ENCODE results near the gene ULBP3. TPM values are rescaled to one million over a fixed set of nuclear protein-coding genes. Genes with fewer than 3 reads are reported as not detected.

ULBP3 gene
- total RNA-seq, 1 donor from 2014 or later, result 3.3 TPM

DNA sequence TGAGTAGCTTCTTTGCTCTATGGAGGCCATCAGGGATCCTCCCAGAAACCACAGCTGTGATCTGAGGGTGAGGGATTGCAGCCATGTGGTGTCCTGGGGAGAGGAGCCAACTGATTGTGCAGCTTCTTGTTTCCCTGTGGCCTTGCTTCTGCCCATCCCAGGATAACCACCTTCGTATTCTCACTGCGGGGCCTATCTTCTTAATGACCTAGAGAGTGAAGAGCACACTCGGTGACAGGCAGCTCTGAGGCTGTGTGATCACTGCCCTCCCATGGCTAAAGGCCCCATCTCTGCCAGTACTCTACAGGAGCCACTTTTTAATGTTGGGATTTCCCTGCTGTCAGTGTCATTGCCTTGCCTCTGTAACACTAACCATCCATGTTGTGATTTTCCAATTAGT, 38.3 kb downstream of the ULBP3 start:
- H3K27ac Mint-ChIP-seq (ENCODE audit: unreplicated experiment), result no peak overlapping the region
- TF ChIP-seq, protein P1, sequence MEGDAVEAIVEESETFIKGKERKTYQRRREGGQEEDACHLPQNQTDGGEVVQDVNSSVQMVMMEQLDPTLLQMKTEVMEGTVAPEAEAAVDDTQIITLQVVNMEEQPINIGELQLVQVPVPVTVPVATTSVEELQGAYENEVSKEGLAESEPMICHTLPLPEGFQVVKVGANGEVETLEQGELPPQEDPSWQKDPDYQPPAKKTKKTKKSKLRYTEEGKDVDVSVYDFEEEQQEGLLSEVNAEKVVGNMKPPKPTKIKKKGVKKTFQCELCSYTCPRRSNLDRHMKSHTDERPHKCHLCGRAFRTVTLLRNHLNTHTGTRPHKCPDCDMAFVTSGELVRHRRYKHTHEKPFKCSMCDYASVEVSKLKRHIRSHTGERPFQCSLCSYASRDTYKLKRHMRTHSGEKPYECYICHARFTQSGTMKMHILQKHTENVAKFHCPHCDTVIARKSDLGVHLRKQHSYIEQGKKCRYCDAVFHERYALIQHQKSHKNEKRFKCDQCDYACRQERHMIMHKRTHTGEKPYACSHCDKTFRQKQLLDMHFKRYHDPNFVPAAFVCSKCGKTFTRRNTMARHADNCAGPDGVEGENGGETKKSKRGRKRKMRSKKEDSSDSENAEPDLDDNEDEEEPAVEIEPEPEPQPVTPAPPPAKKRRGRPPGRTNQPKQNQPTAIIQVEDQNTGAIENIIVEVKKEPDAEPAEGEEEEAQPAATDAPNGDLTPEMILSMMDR (IDR thresholded peaks at IDR 0.05), result no peak
- peaks cover 6% of the 10 kb centered on the region for H3K9me3 Mint-ChIP-seq (ENCODE audit: unreplicated experiment)
- DNase-seq (ENCODE audit: extremely low spot score, unreplicated experiment), result no peak
- peaks cover 81% of the 10 kb centered on the region for H3K27me3 Mint-ChIP-seq (ENCODE audit: unreplicated experiment)
- no peaks in the 10 kb centered on the region for H3K36me3 Mint-ChIP-seq (ENCODE audit: unreplicated experiment)
- no peaks in the 10 kb centered on the region for H3K4me1 Mint-ChIP-seq (ENCODE audit: unreplicated experiment)
- H3K4me3 Mint-ChIP-seq (ENCODE audit: unreplicated experiment), result no peak overlapping the region

DNA sequence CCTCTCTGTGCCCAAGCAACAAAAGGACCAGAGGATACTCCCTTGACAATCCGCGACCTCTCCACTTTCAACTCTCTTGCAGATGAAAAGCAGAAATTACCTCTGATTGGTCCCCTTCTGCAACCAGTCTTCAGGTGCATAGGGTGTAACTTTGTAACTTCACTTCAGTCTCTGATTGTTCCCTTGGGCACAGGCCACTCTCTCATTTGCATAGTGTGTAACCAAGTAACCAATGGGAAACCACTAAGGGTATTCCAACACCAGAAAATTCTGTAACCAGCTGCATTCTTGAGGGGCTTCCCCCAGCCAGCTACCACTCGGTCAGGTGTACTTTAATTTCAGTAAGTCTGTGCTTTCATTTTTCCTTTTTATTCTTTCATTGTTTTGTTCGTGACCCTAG, 39.2 kb downstream of the ULBP3 start:
- Mint-ChIP-seq H3K27ac (ENCODE audit: unreplicated experiment) (no peak overlapping the region), H3K27me3 (ENCODE audit: unreplicated experiment) (peaks cover 74% of the 10 kb centered on the region), H3K4me1 (ENCODE audit: unreplicated experiment) (no peaks in the 10 kb centered on the region), H3K4me3 (ENCODE audit: unreplicated experiment) (no peak overlapping the region), H3K9me3 (ENCODE audit: unreplicated experiment) (peaks cover 6% of the 10 kb centered on the region), H3K36me3 (ENCODE audit: unreplicated experiment) (no peaks in the 10 kb centered on the region)
- no peak for DNase-seq (ENCODE audit: extremely low spot score, unreplicated experiment)
- TF ChIP-seq, protein P1 (IDR thresholded peaks at IDR 0.05), result no peak

- Mint-ChIP-seq H3K9me3 (ENCODE audit: unreplicated experiment) (peaks cover 6% of the 10 kb centered on the region), H3K27ac (ENCODE audit: unreplicated experiment) (no peak overlapping the region), H3K27me3 (ENCODE audit: unreplicated experiment) (peaks cover 70% of the 10 kb centered on the region), H3K4me3 (ENCODE audit: unreplicated experiment) (no peak overlapping the region), H3K36me3 (ENCODE audit: unreplicated experiment) (no peaks in the 10 kb centered on the region), H3K4me1 (ENCODE audit: unreplicated experiment) (no peaks in the 10 kb centered on the region)
- TF ChIP-seq, protein P1 (IDR thresholded peaks at IDR 0.05), result no peak
- DNase-seq (ENCODE audit: extremely low spot score, unreplicated experiment), result no peak
Observed at GRCh38 chr6:150029276-150029675, 39.6 kb downstream of the ULBP3 start.

DNA sequence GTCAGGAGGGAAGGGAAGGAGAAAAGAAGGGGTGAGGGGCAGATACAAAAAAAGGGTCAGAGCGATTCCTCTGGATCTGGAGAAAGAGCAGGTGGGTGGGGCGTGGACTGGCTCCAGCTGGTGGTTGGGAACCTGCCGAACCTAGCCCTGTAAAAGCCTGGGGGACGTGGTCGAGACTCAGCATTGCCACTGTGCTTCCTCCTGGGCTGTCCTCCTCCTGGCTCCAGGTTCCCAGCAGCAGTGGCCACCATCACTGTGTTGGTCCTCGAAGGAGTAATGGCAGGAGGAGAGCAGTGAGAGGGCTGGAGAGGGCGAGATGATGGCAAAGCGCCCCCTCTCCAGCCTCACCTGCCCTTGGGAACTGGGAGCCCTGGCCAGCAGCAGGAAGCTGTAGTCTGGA, 40.1 kb downstream of the ULBP3 start:
- no peak overlapping the region for H3K4me3 Mint-ChIP-seq (ENCODE audit: unreplicated experiment)
- no peak for DNase-seq (ENCODE audit: extremely low spot score, unreplicated experiment)
- H3K4me1 Mint-ChIP-seq (ENCODE audit: unreplicated experiment), result no peaks in the 10 kb centered on the region
- no peaks in the 10 kb centered on the region for H3K36me3 Mint-ChIP-seq (ENCODE audit: unreplicated experiment)
- peaks cover 65% of the 10 kb centered on the region for H3K27me3 Mint-ChIP-seq (ENCODE audit: unreplicated experiment)
- no peak overlapping the region for H3K27ac Mint-ChIP-seq (ENCODE audit: unreplicated experiment)
- TF ChIP-seq, protein P1 (IDR thresholded peaks at IDR 0.05), result no peak
- H3K9me3 Mint-ChIP-seq (ENCODE audit: unreplicated experiment), result peaks cover 2% of the 10 kb centered on the region

DNA sequence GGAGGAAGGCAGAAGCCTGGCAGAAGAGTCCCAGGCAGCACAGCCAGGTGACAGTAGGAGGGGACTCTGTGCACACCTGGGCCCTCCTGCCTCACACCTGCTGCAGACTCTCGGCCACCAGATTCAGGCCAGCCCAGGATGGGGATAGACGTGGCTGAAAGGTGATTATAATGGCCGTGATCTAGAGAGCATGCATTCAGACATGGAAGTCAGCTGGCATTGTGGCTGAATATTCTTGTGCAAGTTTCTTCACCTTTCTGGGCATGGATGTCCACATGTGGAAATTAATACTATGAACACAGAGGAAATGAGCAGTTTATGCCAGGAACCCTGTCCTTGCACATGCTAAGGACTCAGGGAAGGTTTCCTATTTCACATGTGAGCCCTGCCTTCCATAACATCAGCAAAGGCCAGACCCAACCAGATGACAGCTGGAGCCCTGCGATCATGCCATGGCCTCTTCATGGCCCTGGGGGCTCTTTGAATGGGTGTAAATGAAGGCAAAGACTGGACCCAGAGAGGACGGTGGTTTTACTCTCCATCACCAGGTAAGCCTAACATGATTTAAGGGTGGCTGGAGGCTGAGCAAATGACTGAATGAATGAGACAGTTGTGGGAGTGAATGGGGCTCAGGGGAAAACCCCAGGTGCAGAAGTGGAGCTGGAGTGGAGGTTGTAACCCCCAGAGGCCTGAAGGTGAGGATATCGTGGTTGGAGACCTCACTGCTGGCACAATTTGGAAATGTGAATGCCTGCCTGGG, 40.9 kb downstream of the ULBP3 start:
- peaks cover 57% of the 10 kb centered on the region for H3K27me3 Mint-ChIP-seq (ENCODE audit: unreplicated experiment)
- H3K9me3 Mint-ChIP-seq (ENCODE audit: unreplicated experiment), result no peaks in the 10 kb centered on the region
- H3K36me3 Mint-ChIP-seq (ENCODE audit: unreplicated experiment), result no peaks in the 10 kb centered on the region
- TF ChIP-seq, protein P1 (IDR thresholded peaks at IDR 0.05), result no peak
- H3K4me1 Mint-ChIP-seq (ENCODE audit: unreplicated experiment), result no peaks in the 10 kb centered on the region
- DNase-seq (ENCODE audit: extremely low spot score, unreplicated experiment), result no peak
- no peak overlapping the region for H3K4me3 Mint-ChIP-seq (ENCODE audit: unreplicated experiment)
- H3K27ac Mint-ChIP-seq (ENCODE audit: unreplicated experiment), result no peak overlapping the region

All from osteocyte (in vitro differentiated cells).